Measurements from ENCODE around the gene RNLS. TPM values are rescaled to one million over a fixed set of nuclear protein-coding genes. Genes with fewer than 3 reads are reported as not detected.

Gene RNLS
- polyA plus RNA-seq, 2 of the 4 experiments (the other 2 are of a cell fraction) = 11.7 to 16.8 TPM

GRCh38 chr10:88232029-88232895 lies 350.9 kb downstream of the RNLS start:
- ChIA-PET POLR2A (no interaction called here), CTCF (interaction anchor here (1.0 kb wide), 1 partner anchor 84 kb away, joined by 3 read pairs; no protein-coding TSS in a partner anchor)
- TF ChIP-seq SREBF2 (IDR thresholded peaks at IDR 0.05) (no peak), RCOR1 (IDR thresholded peaks at IDR 0.05; ENCODE audit: low read depth, low read length) (no peak)
- DNase-seq (ENCODE audit: low read depth in 1 of 2, low spot score in 1 of 2) (no peak), ATAC-seq (no peak), FAIRE-seq (no peak)
- 62% methylated on average over 5 of the region's 5 CpGs for WGBS (ENCODE audit: missing lambda C conversion rate)
- Histone ChIP-seq H3K4me3 (no peak overlapping the region), H3K9me3 (no peaks in the 10 kb centered on the region), H3K27ac (no peak overlapping the region), H3K4me1 (peaks cover 7% of the 10 kb centered on the region), H3K4me2 (no peak overlapping the region)

GRCh38 chr10:88230251-88230650 lies 352.9 kb downstream of the RNLS start:
- Histone ChIP-seq H3K4me2 (no peak overlapping the region), H3K4me1 (peaks cover 13% of the 10 kb centered on the region), H3K27ac (no peak overlapping the region), H3K4me3 (no peak overlapping the region), H3K9me3 (no peaks in the 10 kb centered on the region)
- no peak for FAIRE-seq
- DNase-seq (ENCODE audit: low read depth in 1 of 2, low spot score in 1 of 2) = no peak
- WGBS (ENCODE audit: missing lambda C conversion rate) = 70% methylated on average over 8 of the region's 8 CpGs
- TF ChIP-seq HOXB13 (CRISPR knock-in tag; IDR thresholded peaks at IDR 0.05; ENCODE audit: low read depth) = no peak
- no peak for TF ChIP-seq EHF (CRISPR knock-in tag; IDR thresholded peaks at IDR 0.05)
- no peak for TF ChIP-seq RCOR1 (IDR thresholded peaks at IDR 0.05; ENCODE audit: low read depth, low read length)
- TF ChIP-seq, protein P1, sequence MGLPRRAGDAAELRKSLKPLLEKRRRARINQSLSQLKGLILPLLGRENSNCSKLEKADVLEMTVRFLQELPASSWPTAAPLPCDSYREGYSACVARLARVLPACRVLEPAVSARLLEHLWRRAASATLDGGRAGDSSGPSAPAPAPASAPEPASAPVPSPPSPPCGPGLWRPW (IDR thresholded peaks at IDR 0.05) = no peak
- TF ChIP-seq, protein P2, sequence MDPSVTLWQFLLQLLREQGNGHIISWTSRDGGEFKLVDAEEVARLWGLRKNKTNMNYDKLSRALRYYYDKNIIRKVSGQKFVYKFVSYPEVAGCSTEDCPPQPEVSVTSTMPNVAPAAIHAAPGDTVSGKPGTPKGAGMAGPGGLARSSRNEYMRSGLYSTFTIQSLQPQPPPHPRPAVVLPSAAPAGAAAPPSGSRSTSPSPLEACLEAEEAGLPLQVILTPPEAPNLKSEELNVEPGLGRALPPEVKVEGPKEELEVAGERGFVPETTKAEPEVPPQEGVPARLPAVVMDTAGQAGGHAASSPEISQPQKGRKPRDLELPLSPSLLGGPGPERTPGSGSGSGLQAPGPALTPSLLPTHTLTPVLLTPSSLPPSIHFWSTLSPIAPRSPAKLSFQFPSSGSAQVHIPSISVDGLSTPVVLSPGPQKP (IDR thresholded peaks at IDR 0.05; ENCODE audit: low read depth, low read length) = no peak
- no peak for TF ChIP-seq CBX8 (IDR thresholded peaks at IDR 0.05)
- no peak for ATAC-seq
- POLR2A ChIA-PET = no interaction called here
- CTCF ChIA-PET = interaction anchor here (1.5 kb wide), 1 partner anchor 10 kb away, joined by 3 read pairs; no protein-coding TSS in a partner anchor

GRCh38 chr10:88228130-88228529 lies 355.0 kb downstream of the RNLS start:
- TF ChIP-seq EHMT2 (IDR thresholded peaks at IDR 0.05; ENCODE audit: low read depth) (no peak), JUNB (IDR thresholded peaks at IDR 0.05) (no peak), FOSB (CRISPR knock-in tag; IDR thresholded peaks at IDR 0.05) (no peak), PHF8 (IDR thresholded peaks at IDR 0.05; ENCODE audit: borderline replicate concordance, low read depth) (no peak), CEBPB (IDR thresholded peaks at IDR 0.05) (no peak), TP53 (CRISPR knock-in tag; IDR thresholded peaks at IDR 0.05) (no peak), ZFP36 (IDR thresholded peaks at IDR 0.05; ENCODE audit: borderline replicate concordance, partially characterized antibody) (no peak), ZNF302 (CRISPR knock-in tag; IDR thresholded peaks at IDR 0.05) (no peak), TFCP2L1 (CRISPR knock-in tag; IDR thresholded peaks at IDR 0.05) (no peak), RARB (CRISPR knock-in tag; IDR thresholded peaks at IDR 0.05) (no peak), REST (IDR thresholded peaks at IDR 0.05) (no peak), RNF2 (IDR thresholded peaks at IDR 0.05; ENCODE audit: borderline replicate concordance, low read depth) (no peak), CBX2 (IDR thresholded peaks at IDR 0.05; ENCODE audit: borderline replicate concordance, low read depth) (no peak), ATOH8 (CRISPR knock-in tag; IDR thresholded peaks at IDR 0.05; ENCODE audit: low read depth) (no peak), HMGXB4 (CRISPR knock-in tag; IDR thresholded peaks at IDR 0.05; ENCODE audit: borderline replicate concordance) (no peak), BHLHE40 (IDR thresholded peaks at IDR 0.05; ENCODE audit: low read depth, low read length) (no peak)
- CTCF ChIA-PET = no interaction called here
- Histone ChIP-seq H3K4me3 (no peak overlapping the region), H3K9me3 (no peaks in the 10 kb centered on the region), H3K4me1 (peaks cover 13% of the 10 kb centered on the region), H3K27ac (peak overlapping the region in 1 of 2 experiments; percentile 44; a peak in 1 of 6 replicates), H3K4me2 (no peak overlapping the region)
- no peak for ATAC-seq
- WGBS (ENCODE audit: missing lambda C conversion rate) = 80% methylated on average over 4 of the region's 4 CpGs
- DNase-seq (ENCODE audit: low read depth in 1 of 2, low spot score in 1 of 2) = no peak
- POLR2A ChIA-PET = no interaction called here
- no peak for FAIRE-seq
